Type B pancreatic cell (in vitro differentiated cells): ENCODE results near the gene FOXB2. TPM values are rescaled to one million over a fixed set of nuclear protein-coding genes. Genes with fewer than 3 reads are reported as not detected.

ENCODE experiments used
- DNase-seq: peaks from one replicate; pipeline ENCODE4 v3.0.0; 2021; ENCODE audit warnings: mixed read lengths; ENCODE audit not compliant: unreplicated experiment; ENCODE audit errors: extremely low spot score
- H3K27ac Mint-ChIP-seq: 2 replicates; pipeline ENCODE4 v1.8.0; 2021; ENCODE audit warnings: mild to moderate bottlenecking, mixed read lengths
- H3K27me3 Mint-ChIP-seq: 2 replicates; pipeline ENCODE4 v1.8.0; 2021; ENCODE audit warnings: mixed read lengths
- H3K36me3 Mint-ChIP-seq: 2 replicates; pipeline ENCODE4 v1.8.0; 2021; ENCODE audit warnings: mixed read lengths
- H3K4me1 Mint-ChIP-seq: one replicate; pipeline ENCODE4 v1.8.0; 2021; ENCODE audit warnings: mixed read lengths; ENCODE audit not compliant: unreplicated experiment
- H3K4me3 Mint-ChIP-seq: 2 replicates; pipeline ENCODE4 v1.8.0; 2021; ENCODE audit warnings: mild to moderate bottlenecking, mixed read lengths
- H3K9me3 Mint-ChIP-seq: 2 replicates; pipeline ENCODE4 v1.8.0; 2021; ENCODE audit warnings: mixed read lengths
- total RNA-seq: library from RNA; stranded (reverse); gene quantifications from 2 replicates; pipeline ENCODE4 v1.2.1, GENCODE V29; 2021; ENCODE audit warnings: low replicate concordance
- TF ChIP-seq, protein P1 (sequence below): fragments of 200-600 bp; sonication (generic); conservative IDR thresholded peaks from 2 replicates; pipeline ENCODE4 v1.5.0; 2021; ENCODE audit warnings: antibody characterized with exemption, mild to moderate bottlenecking

Gene FOXB2
- total RNA-seq, 1 donor from 2014 or later, result 0.24 TPM

DNA sequence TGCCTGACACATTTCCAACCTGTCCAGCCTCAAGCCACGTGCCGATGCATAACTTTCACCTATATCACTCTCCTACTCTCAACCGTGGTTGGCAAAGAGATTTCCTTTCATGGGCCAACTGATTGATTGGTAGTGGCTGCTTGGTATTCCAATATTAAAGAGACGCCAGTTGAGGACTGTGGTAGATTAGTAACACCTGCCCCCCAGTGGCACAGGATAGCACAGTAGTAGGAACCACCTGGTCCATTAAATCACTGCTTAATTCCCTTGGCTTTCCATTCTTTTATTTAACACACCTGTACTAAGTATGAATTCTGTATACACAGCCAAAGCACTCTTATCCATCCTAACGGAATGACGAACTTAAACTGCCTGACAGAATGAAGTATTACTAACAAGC, 19.1 kb upstream of the FOXB2 start:
- Mint-ChIP-seq H3K27me3 (peaks cover 40% of the 10 kb centered on the region), H3K27ac (no peak overlapping the region), H3K36me3 (no peaks in the 10 kb centered on the region), H3K9me3 (no peaks in the 10 kb centered on the region), H3K4me1 (peaks cover 4% of the 10 kb centered on the region), H3K4me3 (no peak overlapping the region)
- TF ChIP-seq, protein P1, sequence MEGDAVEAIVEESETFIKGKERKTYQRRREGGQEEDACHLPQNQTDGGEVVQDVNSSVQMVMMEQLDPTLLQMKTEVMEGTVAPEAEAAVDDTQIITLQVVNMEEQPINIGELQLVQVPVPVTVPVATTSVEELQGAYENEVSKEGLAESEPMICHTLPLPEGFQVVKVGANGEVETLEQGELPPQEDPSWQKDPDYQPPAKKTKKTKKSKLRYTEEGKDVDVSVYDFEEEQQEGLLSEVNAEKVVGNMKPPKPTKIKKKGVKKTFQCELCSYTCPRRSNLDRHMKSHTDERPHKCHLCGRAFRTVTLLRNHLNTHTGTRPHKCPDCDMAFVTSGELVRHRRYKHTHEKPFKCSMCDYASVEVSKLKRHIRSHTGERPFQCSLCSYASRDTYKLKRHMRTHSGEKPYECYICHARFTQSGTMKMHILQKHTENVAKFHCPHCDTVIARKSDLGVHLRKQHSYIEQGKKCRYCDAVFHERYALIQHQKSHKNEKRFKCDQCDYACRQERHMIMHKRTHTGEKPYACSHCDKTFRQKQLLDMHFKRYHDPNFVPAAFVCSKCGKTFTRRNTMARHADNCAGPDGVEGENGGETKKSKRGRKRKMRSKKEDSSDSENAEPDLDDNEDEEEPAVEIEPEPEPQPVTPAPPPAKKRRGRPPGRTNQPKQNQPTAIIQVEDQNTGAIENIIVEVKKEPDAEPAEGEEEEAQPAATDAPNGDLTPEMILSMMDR, result no peak
- no peak for DNase-seq

DNA sequence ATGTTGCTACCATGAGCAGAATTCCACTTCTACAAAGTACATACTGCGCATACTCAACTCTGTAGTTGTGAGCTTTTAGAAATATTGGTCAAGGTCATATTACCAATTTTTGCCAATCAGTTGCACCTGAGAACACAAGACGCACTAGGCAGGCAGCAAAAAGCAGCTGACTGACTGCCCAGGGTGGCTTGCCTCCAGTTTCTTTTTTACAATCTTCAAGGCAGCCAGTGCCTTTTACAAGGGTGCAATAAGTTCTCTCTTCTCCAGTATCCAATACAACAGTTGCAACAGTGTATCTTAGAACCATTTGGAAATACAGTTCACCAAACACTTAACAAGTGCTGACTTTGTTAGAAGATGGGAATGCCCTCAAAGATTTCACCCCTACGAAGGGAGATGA, 16.1 kb upstream of the FOXB2 start:
- Mint-ChIP-seq H3K4me3 (no peak overlapping the region), H3K27me3 (peaks cover 53% of the 10 kb centered on the region), H3K36me3 (no peaks in the 10 kb centered on the region), H3K4me1 (no peaks in the 10 kb centered on the region), H3K27ac (no peak overlapping the region), H3K9me3 (no peaks in the 10 kb centered on the region)
- TF ChIP-seq, protein P1, result no peak
- DNase-seq, result no peak

DNA sequence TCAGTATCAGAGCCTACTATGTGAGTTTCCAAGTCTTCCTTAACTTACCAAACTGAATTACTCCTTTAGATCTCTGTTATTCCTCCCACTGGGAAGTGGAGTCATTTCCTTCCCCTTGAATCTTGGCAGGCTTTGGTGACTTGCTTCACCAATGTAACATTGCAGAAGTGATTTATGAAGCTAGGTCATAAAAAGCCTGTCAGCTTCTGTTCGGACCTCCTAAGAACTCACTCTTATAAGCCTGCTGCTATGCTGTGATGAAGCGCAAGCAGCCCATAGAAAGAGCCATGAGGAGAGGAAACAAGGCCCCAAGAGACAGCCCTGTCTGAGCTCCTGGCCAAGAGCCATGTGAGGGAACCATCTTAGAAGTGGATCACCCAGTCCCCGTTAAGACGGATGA, 14.2 kb upstream of the FOXB2 start:
- H3K9me3 Mint-ChIP-seq, result no peaks in the 10 kb centered on the region

DNA sequence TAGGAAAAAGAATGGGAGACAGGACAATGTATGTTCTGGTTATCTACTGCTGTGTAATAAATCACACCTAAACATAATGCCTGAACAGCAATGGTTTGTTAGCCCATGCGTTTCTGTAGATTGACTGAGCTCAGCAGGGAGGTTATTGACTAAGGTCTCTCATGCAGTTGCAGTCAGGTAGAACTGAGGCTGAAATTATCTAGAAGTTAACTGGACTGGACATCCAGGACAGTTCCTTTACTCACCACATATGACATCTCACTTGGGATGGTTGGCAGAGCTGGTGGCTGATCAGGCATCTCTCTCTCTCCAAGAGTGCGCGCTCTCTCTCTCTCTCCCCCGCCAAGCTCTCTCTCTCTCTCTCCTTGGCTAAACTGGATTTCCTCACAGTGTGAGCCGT, 8.9 kb upstream of the FOXB2 start:
- TF ChIP-seq, protein P1, result no peak
- Mint-ChIP-seq H3K4me1 (peaks cover 15% of the 10 kb centered on the region), H3K4me3 (no peak overlapping the region), H3K27ac (no peak overlapping the region), H3K27me3 (peaks cover 80% of the 10 kb centered on the region), H3K9me3 (no peaks in the 10 kb centered on the region), H3K36me3 (no peaks in the 10 kb centered on the region)
- DNase-seq, result no peak

More for the DNA sequence above, 14.2 kb upstream of the FOXB2 start:
- H3K4me1 Mint-ChIP-seq, result no peaks in the 10 kb centered on the region
- H3K27me3 Mint-ChIP-seq, result peaks cover 66% of the 10 kb centered on the region
- H3K27ac Mint-ChIP-seq, result no peak overlapping the region
- H3K36me3 Mint-ChIP-seq, result no peaks in the 10 kb centered on the region
- TF ChIP-seq, protein P1, result no peak
- DNase-seq, result no peak
- no peak overlapping the region for H3K4me3 Mint-ChIP-seq

DNA sequence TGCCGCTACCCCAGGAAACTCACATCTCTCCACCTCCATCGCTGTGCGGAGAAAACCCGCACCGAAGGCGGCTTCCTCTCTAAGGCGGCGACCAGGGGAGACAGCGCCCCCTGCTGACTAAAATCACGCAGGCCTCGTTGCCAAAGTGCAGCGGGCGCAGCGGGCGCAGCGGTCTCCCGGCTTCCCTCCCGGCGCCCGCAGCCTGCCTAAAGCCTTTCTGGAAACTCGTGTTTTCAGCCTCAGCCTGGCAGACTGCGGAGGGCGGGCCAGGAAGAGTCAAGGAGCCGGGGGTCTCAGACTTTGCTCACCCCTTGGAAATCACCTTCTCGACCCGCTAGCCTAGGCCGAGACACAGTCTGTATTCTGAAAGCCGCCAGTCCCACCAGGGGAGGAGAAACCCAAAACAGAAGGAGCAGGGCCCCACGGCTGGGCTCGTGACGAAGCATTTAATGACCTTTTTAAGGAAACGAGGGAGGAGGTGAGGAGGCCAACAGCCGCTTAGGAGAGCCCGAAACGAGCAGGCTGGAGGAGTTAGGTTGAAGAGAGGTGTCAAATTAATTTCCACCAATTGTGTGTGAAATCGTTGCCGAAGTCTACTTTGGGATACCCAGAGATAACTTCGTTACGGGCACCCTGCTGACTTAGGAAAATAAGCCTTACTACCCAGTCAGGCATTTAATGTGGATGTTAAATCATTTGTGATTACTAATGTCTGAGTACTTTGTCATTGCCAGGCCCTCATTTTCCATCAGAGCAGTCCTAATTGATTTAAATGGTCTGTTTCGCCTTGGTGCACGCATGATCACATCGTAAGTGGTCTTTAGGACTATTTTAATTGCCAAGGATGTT, 7.3 kb upstream of the FOXB2 start:
- peaks cover 95% of the 10 kb centered on the region for H3K27me3 Mint-ChIP-seq
- H3K36me3 Mint-ChIP-seq, result no peaks in the 10 kb centered on the region
- H3K27ac Mint-ChIP-seq, result no peak overlapping the region
- TF ChIP-seq, protein P1, result peak; percentile 95
- H3K4me3 Mint-ChIP-seq, result peak overlapping the region; percentile 77
- H3K9me3 Mint-ChIP-seq, result no peaks in the 10 kb centered on the region
- DNase-seq, result peak; percentile 85
- H3K4me1 Mint-ChIP-seq, result peaks cover 18% of the 10 kb centered on the region
